Activated naive CD4-positive, alpha-beta T cell treated with anti-CD3 and anti-CD28 coated beads, Interleukin-2, amount 50 U/mL, for 72 hours (primary cell): ENCODE results near the gene RBM4. TPM values are rescaled to one million over a fixed set of nuclear protein-coding genes. Genes with fewer than 3 reads are reported as not detected.
A peak's percentile ranks its signal among the peaks of the same experiment; 100 is the strongest.

Source experiments
- ATAC-seq, 2 donors: fragments of 150-1000 bp; cut with Tn5 transposase; 2 replicates each; pipeline ENCODE4 v1.10.0; 2021; ENCODE audit warnings: mild to moderate bottlenecking in 2 of 2, moderate library complexity in 2 of 2
- DNase-seq, 2 donors: peaks; one replicate each; pipeline ENCODE4 v3.0.0; 2021 to 2022; ENCODE audit warnings: low spot score in 2 of 2
- H3K27ac Mint-ChIP-seq, 2 donors: one replicate each; pipeline ENCODE4 v1.8.0; 2022; ENCODE audit warnings: mild to moderate bottlenecking in 2 of 2, mixed read lengths in 2 of 2
- H3K36me3 Mint-ChIP-seq, 2 donors: one replicate each; pipeline ENCODE4 v1.8.0; 2022; ENCODE audit warnings: mixed read lengths in 2 of 2
- H3K9me3 Mint-ChIP-seq, 2 donors: one replicate each; pipeline ENCODE4 v1.8.0; 2022; ENCODE audit warnings: mixed read lengths in 2 of 2
- total RNA-seq, 2 donors: library from RNA; stranded (reverse); gene quantifications; one replicate each; pipeline ENCODE4 v1.2.3, GENCODE V29; 2022

Gene RBM4
- total RNA-seq, 2 donors from 2014 or later, result 87.0 to 132 TPM

DNA sequence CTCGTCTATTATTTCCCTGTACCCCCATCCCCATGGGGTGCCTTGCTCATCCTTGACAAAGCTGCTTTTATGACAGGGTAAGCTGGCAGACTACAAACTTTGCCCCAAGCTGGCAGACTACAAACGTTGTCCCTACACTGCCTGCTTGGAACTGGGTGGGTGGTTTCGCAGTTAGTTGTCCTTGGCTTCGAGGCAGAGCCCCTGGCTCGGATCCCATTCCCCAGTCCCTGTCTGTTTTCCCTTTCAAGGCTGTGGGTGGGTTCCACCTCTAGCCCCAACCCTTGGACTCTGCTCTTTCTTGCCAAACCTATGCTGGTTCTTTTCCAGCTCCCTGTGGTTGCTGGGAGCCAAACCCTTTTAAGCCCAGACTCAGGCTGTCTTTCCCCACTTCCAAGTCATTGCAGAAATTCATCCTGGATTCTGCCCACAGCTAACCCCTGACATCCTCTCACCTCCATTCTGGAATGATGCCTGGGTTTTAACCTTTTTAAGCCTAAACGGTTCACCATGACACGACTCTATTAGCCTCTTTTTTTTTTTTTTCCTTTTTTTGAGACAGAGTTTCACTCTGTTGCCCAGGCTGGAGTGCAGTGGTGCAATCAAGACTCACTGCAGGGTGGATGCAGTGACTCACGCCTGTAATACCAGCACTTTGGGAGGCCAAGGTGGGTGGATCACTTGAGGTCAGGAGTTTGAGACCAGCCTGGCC lies 31.2 kb upstream of the RBM4 start:
- ATAC-seq (no peak), DNase-seq (no peak)
- Mint-ChIP-seq H3K27ac (peak overlapping the region in 1 of 2 donors; percentile 75), H3K9me3 (no peaks in the 10 kb centered on the region), H3K36me3 (peaks cover 4 to 5% of the 10 kb centered on the region in 2 donors)

DNA sequence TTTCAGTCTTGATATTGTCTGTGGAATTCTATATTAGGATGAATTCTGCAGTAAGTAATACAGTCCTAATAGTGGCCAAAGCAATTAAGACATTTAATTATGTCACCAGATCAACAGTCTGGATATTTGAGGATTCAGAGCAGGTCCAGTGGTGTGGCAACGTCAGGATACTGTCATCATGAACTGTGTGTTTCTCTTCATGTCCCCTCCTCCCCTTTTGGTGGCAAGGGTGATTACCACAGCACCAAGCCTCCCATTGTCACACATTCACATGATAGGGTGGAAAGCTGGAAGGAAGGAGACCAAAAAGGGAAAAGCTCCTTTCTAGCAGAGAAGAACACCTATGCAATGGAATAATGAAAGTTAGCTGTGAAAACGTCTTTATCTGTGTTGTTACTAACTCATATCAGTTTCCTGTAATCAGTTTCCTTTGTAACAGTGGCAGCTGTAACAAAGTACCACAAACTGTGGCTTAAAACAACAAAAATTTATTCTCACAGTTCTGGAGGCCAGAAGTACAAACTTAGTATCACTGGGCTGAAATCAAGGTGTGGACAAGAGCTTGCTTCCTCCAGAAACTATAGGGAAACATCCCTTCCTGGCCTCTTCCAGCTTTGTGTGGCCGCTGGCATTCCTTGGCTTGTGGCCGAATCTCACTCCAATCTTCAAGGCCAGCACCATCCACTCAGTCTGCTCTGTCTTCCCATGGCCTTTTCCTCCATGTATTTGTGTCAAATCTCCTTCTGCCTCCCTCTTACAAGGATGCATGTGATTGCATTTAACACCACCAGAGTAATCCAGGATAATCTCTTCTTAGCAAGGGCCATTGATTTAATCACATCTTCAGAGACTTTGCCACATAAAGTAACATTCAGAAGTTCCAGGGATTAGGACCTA lies 28.5 kb upstream of the RBM4 start:
- peaks cover 2% of the 10 kb centered on the region in 2 donors for H3K36me3 Mint-ChIP-seq
- ATAC-seq, result peak in 1 of 2 donors; percentile 18
- H3K27ac Mint-ChIP-seq, result no peak overlapping the region
- DNase-seq, result no peak
- no peaks in the 10 kb centered on the region for H3K9me3 Mint-ChIP-seq

DNA sequence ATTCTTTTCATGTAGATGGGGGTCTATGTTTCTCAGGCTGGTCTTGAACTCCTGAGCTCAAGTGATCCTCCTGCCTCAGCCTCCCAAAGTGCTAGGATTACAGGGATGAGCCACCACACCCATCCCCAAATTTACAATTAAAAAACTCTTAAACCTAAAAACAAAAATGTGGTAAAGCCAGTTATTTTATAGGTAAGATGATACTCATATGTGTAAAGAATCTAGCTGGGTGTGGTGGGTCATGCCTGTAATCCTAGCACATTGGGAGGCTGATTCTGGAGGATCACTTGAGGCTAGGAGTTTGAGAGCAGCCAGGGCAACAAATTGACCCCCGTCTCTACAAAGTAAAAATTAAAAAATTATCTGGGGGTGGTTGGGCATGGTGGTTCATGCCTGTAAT lies 26.0 kb upstream of the RBM4 start:
- ATAC-seq (no peak), DNase-seq (no peak)
- Mint-ChIP-seq H3K27ac (no peak overlapping the region), H3K9me3 (no peaks in the 10 kb centered on the region), H3K36me3 (peaks cover 18 to 21% of the 10 kb centered on the region in 2 donors)

DNA sequence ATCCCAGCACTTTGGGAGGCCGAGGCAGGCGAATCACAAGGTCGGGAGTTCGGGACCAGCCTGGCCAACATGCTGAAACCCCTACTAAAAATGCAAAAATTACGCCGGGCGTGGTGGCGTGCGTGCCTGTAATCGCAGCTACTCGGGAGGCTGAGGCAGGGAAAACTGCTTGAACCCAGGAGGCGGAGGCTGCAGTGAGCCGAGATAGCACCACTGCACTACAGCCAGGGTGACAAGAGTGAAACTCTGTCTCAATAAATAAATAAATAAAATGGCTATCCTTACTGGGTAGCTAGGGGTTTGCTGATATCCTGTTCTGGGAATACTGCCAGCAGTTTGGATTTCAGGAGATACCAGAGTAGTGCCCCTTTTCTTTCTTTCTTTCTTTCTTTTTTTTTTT lies 24.4 kb upstream of the RBM4 start:
- no peak overlapping the region for H3K27ac Mint-ChIP-seq
- H3K36me3 Mint-ChIP-seq, result peaks cover 34 to 37% of the 10 kb centered on the region in 2 donors
- DNase-seq, result no peak
- no peak for ATAC-seq
- no peaks in the 10 kb centered on the region for H3K9me3 Mint-ChIP-seq

DNA sequence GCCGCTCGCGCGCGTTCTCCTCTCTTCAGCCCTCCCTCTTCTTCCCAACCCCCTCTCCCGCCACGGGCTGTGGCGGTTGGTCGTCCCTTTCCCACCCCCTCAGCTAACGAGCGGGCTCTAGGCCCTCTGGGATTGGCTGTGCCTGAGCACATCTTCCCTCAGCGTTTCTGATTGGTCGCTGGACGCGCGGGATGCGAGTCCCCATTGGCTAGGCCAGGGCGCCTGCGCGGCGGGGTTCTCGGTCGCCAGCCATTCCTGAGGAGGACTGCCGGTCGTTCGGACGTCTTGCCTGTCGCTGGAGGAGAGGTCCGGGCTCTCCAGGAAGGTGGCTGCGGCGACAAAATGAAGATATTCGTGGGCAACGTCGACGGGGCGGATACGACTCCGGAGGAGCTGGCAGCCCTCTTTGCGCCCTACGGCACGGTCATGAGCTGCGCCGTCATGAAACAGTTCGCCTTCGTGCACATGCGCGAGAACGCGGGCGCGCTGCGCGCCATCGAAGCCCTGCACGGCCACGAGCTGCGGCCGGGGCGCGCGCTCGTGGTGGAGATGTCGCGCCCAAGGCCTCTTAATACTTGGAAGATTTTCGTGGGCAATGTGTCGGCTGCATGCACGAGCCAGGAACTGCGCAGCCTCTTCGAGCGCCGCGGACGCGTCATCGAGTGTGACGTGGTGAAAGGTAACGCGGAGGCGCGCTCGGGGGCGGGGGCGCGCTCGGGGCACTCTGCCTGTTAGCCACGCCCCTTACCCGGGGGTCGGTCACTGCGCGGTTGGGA lies 21.9 kb upstream of the RBM4 start, which contains the start of gene RBM14:
Gene RBM14 (plus strand): TSS at position 252 of the 776 bp plus-strand sequence. CDS start 91 bp downstream, at position 343.
- ATAC-seq, result peak; percentile 94 to 95
- Mint-ChIP-seq H3K36me3 (peaks cover 37 to 51% of the 10 kb centered on the region in 2 donors), H3K27ac (peak within 1 kb of the TSS; percentile 94 to 99), H3K9me3 (no peaks in the 10 kb centered on the region)
- peak; percentile 97 to 99 for DNase-seq

DNA sequence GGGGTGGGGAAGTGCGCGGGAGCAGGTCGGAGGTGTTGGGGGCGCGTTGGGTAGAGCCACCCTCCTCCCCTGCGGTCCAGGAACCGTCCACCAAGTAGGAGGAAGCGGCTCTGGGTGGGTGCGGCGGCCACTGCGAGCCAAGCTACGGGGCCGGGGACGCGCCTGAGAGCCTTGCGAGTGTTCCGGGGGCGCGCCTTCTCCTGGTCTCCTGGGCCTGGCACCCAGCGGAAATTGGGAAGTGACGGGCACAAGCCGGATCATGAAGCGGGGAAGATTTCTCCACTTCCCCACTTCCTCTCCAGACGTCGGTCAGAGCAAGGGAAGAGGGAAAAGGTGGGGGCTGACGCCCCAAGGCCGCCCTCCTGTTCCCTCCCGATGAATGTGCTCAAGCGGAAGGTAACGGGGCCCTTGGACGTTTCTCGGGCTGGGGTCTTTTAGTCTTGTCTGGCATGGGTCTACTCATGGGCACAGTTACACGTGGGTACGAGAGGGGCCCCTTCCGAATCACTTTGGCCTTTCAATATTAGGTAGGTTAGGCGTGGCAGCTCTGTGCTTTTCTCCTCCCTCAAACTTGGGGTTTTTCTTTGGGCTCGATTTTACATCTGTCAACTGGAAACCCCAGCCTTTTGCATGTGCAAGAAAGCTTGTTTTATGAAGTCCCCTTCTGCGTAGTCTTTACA lies 21.2 kb upstream of the RBM4 start:
- ATAC-seq, result no peak
- Mint-ChIP-seq H3K27ac (peak overlapping the region; percentile 94 to 99), H3K36me3 (peaks cover 37 to 51% of the 10 kb centered on the region in 2 donors), H3K9me3 (no peaks in the 10 kb centered on the region)
- DNase-seq, result no peak

DNA sequence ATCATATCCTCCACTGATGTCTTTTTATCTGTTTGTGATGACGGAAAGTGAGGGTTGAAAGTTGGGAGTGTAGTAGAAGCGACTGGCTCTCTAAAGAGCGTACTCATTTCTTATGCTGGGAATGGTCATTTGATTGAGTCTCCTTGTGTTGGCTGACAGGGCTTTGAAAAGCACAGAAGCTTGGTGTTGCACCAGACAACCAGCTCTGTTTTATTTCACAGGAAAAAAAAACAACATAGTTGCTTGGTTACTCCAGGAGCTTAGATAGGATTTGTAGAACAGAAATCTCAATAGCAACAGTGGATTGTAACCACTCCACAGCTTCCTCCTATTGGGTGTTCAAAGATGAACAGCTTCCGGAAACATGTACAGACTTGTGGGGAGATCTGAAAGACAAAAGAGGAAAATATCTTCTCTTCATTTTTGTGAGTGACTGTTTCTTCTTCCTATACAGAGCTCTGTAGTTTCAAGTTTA lies 19.4 kb upstream of the RBM4 start:
- Mint-ChIP-seq H3K9me3 (no peaks in the 10 kb centered on the region), H3K27ac (peak overlapping the region; percentile 94 to 99), H3K36me3 (peaks cover 54 to 65% of the 10 kb centered on the region in 2 donors)
- DNase-seq (no peak), ATAC-seq (peak; percentile 25 to 26)

DNA sequence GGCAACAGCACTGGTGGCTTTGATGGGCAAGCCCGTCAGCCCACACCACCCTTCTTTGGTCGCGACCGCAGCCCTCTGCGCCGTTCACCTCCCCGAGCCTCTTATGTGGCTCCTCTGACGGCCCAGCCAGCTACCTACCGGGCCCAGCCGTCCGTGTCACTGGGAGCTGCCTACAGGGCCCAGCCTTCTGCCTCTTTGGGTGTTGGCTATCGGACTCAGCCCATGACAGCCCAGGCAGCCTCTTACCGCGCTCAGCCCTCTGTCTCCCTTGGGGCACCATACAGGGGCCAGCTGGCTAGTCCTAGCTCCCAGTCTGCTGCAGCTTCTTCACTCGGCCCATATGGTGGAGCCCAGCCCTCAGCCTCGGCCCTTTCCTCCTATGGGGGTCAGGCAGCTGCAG lies 14.1 kb upstream of the RBM4 start:
- ATAC-seq (peak in 1 of 2 donors; percentile 7), DNase-seq (no peak)
- Mint-ChIP-seq H3K27ac (no peak overlapping the region), H3K36me3 (peaks cover 46 to 51% of the 10 kb centered on the region in 2 donors), H3K9me3 (no peaks in the 10 kb centered on the region)

DNA sequence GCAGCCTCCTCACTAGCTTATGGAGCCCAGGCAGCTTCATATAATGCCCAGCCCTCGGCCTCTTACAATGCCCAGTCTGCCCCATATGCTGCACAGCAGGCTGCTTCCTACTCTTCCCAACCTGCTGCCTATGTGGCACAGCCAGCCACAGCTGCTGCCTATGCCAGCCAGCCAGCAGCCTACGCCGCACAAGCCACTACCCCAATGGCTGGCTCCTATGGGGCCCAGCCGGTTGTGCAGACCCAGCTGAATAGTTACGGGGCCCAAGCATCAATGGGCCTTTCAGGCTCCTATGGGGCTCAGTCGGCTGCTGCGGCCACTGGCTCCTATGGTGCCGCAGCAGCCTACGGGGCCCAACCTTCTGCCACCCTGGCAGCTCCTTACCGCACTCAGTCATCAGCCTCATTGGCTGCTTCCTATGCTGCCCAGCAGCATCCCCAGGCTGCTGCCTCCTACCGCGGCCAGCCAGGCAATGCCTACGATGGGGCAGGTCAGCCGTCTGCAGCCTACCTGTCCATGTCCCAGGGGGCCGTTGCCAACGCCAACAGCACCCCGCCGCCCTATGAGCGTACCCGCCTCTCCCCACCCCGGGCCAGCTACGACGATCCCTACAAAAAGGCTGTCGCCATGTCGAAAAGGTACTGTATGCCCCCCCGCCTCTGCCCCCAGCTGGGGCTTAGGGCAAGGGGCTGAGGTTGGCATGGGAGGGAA lies 13.3 kb upstream of the RBM4 start:
- no peaks in the 10 kb centered on the region for H3K9me3 Mint-ChIP-seq
- DNase-seq, result peak in 1 of 2 donors; percentile 31
- peaks cover 46 to 51% of the 10 kb centered on the region in 2 donors for H3K36me3 Mint-ChIP-seq
- peak in 1 of 2 donors; percentile 8 for ATAC-seq
- no peak overlapping the region for H3K27ac Mint-ChIP-seq

DNA sequence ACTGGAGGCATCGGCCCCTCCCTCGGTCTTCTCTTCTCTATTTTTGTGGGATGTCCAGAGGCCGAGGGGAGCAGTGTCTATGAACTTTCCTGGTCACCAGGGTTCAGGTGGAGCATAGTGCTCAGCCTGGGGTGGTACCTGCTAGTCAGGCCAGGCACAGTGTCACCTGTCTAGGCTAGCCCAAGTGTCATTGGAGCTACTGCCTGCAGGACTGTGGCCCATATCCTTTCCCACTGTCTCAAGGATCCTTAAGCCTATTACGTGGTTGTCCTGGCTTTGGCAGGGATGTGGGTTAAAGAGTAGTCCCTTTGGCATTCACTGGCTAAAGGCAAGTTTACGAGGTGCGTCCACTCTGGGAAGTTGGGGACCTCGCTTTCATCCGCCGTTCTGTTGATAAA lies 12.8 kb upstream of the RBM4 start:
- Mint-ChIP-seq H3K27ac (no peak overlapping the region), H3K36me3 (peaks cover 46 to 50% of the 10 kb centered on the region in 2 donors), H3K9me3 (no peaks in the 10 kb centered on the region)
- ATAC-seq (no peak), DNase-seq (peak in 1 of 2 donors; percentile 43)

DNA sequence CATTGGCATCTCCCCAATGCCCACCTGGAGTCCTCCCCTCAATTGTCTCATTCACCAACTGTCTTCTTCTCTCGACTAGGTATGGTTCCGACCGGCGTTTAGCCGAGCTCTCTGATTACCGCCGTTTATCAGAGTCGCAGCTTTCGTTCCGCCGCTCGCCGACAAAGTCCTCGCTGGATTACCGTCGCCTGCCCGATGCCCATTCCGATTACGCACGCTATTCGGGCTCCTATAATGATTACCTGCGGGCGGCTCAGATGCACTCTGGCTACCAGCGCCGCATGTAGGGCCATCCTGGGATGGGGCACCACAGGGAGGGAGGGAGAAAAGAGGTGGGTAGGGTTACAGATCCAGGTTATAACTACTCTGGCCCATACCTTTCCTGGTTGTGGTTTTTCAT lies 12.1 kb upstream of the RBM4 start:
- ATAC-seq, result no peak
- Mint-ChIP-seq H3K27ac (peak overlapping the region in 1 of 2 donors; percentile 92), H3K9me3 (no peaks in the 10 kb centered on the region), H3K36me3 (peaks cover 46 to 51% of the 10 kb centered on the region in 2 donors)
- peak in 1 of 2 donors; percentile 14 for DNase-seq

DNA sequence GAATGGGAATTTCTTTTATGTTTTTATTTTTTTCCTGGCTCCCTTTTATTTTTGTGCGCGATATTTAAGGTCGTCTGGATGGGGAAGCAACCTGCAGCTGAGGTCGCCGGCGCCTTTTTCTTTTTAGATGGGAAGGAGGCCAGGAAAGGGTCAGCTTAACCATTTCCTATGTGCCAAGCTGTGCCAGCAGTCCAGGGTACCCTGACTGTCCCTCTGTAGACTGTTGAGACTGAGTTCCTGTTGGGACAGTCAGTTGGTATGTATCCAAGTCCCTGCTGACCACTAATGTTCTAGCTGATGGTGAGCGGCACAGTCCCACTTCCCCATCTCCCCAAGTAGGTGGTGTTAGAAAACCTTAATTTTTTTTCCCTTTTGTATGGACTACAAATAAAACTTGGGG lies 11.6 kb upstream of the RBM4 start:
- peak overlapping the region in 1 of 2 donors; percentile 92 for H3K27ac Mint-ChIP-seq
- no peaks in the 10 kb centered on the region for H3K9me3 Mint-ChIP-seq
- ATAC-seq (no peak), DNase-seq (no peak)
- H3K36me3 Mint-ChIP-seq, result peaks cover 49 to 57% of the 10 kb centered on the region in 2 donors

DNA sequence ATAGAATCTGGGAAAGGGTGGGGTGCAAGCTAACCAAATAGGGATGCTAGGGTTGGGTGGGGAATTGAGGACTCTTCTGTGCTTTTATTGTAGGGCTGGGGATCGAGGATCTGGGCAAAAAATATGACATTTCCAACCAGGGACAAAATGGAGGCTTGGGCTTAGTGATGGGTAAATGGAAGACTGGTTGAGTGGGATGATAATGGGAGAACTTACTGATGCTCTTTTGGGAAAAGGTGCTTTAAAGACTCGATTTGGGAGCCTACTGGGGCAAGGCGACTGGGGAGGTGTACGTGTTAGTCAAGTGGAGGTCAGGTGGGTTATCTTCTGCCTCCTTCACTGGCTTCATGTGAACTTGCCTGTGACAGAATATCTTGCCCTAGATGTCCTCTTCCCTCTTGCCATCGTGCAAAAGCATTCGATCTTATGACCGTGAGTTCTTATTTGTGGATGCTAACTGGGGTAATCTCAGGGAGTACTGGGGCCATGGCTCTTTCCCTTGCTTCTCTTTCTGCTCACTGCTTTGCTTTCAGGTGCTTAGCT lies 10.4 kb upstream of the RBM4 start:
- Mint-ChIP-seq H3K36me3 (peaks cover 43 to 58% of the 10 kb centered on the region in 2 donors), H3K27ac (peak overlapping the region in 1 of 2 donors; percentile 11), H3K9me3 (no peaks in the 10 kb centered on the region)
- no peak for ATAC-seq
- no peak for DNase-seq

DNA sequence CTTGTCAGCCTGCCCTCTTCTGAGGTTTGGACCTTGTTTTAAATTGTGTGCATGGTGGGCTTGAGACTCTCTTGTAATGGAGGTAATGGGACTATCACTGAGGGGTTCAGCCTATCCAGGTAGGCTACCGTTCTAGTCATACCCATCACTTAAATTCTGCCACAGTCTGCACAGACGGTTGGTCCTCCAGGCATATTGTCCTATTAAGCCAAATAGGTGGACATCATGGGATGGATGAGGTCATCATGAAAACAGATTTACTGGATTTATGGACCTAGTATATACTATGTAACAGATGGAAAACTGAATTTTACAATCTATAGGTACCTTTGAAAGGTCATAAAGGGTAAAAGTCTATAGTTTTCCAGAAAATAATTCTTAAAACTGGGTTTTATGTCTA lies 9.1 kb upstream of the RBM4 start:
- Mint-ChIP-seq H3K27ac (peak overlapping the region in 1 of 2 donors; percentile 47), H3K36me3 (peaks cover 34 to 51% of the 10 kb centered on the region in 2 donors), H3K9me3 (no peaks in the 10 kb centered on the region)
- no peak for DNase-seq
- no peak for ATAC-seq

DNA sequence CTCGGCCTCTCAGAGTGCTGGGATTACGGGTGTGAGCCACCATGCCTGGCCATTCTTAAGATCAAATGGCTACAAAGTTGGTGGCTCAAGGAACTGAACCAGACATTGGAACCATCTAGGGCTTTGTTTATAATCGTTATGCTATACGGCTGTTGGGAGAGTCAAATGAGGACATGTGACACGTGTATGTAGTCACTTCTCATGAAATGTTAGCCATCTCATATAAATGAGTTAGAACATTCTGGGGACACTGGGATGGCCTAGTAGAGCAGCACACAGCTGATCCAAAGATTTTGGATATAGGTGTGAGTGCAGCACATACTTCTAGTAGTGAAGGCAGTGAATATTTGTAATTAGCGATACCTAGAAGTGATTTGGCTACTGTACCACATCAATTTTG lies 6.6 kb upstream of the RBM4 start:
- Mint-ChIP-seq H3K9me3 (no peaks in the 10 kb centered on the region), H3K36me3 (peaks cover 21 to 51% of the 10 kb centered on the region in 2 donors), H3K27ac (peak overlapping the region in 1 of 2 donors; percentile 61)
- DNase-seq (no peak), ATAC-seq (no peak)
